Effector CD8-positive, alpha-beta T cell (primary cell): ENCODE results near the gene DHX35.

Experiments
- DNase-seq: peaks from one replicate; lab custom pipeline; 2025; lab: John Stamatoyannopoulos, UW

Gene DHX35

DNA sequence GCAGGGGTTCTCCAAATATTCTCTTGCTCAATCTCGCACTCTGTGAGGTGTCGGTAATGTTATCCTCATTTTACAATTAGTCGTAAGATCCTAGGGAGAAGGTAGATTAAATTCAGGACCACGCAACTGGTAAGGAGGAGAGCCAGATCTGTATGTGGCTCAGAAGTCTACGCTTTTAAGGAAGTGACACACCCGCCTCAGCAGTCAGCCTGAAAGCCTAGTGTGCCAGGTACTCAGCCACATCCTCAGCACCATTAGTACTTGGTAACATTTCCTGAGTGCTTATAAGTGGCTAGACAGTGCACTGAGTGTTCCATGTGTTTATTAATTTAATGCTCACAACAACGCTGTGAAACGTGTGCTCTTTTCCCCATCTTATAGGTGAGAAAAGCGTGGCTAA, 63.7 kb downstream of the DHX35 start:
- no peak for DNase-seq

DNA sequence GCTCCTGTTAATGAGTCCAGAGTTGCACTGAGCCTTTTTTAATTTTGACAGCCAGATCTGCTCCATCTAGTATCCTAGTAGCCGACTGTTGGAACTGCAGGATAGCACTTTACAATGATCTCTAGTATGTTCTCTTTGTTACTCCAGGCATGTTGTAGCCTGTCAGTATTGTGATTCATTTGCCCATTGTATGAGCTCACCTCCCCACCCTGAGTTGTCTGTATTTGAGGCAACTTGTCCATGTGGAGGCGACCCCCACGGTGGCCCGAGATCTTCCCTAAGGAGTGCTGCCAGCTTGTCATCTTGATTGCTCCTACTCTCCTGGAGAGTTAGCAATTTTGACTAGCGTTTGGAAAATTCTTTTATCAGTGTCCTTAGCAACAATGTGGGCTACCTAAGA, 67.2 kb downstream of the DHX35 start:
- DNase-seq, result no peak

- DNase-seq, result no peak
Observed at GRCh38 chr20:39032997-39033396, 70.9 kb downstream of the DHX35 start.

DNA sequence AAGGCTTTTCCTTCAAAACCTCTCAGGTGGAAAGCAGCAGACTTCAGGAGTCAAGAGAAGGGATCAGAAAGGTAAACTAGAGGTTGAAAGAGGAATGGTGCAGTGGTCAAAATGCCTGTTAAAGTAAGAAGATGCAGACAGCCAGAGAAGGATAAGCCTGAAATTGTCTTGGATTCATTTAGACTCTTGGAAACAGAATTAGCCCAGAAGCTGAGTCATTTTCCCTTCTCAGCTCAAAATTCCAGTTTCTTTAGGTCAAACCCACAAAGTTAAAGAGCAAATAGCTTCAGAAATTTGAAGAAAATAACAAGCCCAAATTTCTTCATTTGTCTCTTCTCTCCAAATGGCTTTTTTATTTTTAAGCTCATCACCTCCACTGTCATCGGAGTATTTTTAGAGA, 73.9 kb downstream of the DHX35 start:
- DNase-seq, result no peak

DNA sequence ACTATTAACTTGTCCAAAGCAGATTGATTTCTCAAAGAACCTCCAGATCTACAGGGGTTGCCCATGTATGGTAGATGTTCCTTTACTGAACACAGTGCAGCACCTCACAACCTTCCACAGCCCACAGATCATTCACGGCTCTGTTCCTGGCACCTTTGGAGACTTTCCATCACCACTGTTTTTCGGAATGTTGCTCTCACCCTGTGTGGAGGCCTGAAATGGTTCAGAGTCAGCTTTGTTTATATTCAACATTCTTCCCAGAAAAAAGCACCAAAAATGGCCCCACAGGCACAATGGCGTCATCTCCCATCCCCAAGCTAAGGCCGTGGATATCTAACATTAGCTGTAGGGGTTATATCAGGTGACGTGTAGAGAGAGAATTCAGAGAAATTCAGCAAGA, 74.7 kb downstream of the DHX35 start:
- DNase-seq, result no peak

- no peak for DNase-seq
Observed at GRCh38 chr20:39038047-39038446, 75.9 kb downstream of the DHX35 start.

DNA sequence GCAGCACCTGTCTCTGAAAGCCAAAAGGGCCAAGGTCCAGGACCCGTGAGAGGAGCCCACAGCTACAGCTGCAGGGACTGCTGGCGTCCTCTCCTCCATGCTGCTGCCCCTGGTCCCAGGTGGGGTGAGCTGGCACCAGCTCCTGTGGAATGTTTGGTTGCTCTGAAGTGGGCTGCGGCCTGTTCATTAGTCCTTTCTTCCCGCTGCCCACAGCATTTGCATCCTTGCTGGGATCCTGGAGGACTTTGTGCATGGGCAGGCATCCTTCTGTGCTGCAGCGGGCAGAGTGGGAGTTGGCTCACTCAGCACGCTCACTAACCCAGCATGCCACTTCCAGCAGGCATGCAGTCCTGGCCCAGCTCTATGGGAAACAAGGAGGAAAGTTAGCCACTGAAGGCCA, 76.4 kb downstream of the DHX35 start:
- no peak for DNase-seq

GRCh38 chr20:39039261-39039660, 77.1 kb downstream of the DHX35 start:
- no peak for DNase-seq

DNA sequence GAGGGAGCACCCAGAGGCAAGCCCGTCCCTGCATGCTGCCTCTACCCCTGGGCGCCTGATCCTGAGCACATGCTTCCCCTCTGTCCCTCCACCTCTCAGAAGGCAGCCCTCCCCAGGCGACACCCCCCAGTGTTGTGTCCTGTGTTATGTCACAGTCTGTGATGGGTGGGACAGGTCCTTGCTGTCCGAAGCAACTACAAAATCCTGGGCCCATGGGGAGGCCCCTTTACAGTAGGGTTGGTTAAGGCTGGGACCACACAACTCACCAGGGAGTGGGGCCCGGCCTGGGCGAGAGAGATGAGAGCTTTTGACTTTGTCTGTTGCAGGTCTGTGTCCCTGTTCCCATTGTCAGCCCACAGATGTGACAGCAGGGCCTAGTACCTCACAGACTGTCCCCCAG, 78.0 kb downstream of the DHX35 start:
- DNase-seq, result no peak

DNA sequence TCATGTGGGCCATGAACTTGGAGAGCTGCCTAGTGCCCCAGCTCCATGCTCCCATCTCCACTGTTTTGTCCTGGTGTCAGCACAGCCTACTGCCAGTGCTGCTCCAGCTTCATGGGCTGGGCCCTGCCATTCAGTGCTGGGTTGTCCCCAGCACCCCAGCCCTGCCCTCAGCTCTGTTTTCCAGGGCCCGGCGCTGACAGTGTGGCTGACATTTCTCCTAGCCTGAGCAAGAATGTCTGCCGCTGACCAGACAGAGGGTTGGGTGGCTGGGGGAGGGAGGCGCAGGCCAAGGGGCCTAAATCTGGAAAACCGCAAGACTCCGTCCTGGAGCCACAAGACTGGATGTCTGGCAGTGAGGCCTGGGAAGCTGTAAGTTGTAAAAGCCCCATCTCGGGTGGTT, 78.9 kb downstream of the DHX35 start:
- no peak for DNase-seq

- DNase-seq, result no peak
Observed at GRCh38 chr20:39042279-39043150, 80.4 kb downstream of the DHX35 start.

DNA sequence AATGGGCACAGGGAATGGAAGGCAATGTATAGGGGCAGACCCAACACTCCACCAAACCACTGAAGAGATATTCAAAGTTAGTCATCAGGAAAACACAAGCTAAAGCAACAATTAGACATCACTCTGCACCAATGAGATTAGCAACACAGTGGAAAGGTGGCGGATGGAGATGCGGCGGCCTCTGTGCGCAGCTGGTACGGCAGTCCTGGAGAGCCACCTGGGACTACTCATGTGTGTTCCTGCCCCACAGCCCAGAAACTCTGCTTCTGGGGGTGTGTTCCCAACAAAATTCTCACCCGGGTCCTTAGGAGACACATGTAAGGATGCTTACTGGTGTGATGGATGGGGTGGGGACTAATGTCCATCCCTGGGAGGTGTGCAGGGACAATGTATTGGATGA, 82.4 kb downstream of the DHX35 start:
- DNase-seq, result no peak

- DNase-seq, result no peak
Observed at GRCh38 chr20:39045676-39046075, 83.5 kb downstream of the DHX35 start.

- no peak for DNase-seq
Observed at GRCh38 chr20:39047417-39047985, 85.4 kb downstream of the DHX35 start.

DNA sequence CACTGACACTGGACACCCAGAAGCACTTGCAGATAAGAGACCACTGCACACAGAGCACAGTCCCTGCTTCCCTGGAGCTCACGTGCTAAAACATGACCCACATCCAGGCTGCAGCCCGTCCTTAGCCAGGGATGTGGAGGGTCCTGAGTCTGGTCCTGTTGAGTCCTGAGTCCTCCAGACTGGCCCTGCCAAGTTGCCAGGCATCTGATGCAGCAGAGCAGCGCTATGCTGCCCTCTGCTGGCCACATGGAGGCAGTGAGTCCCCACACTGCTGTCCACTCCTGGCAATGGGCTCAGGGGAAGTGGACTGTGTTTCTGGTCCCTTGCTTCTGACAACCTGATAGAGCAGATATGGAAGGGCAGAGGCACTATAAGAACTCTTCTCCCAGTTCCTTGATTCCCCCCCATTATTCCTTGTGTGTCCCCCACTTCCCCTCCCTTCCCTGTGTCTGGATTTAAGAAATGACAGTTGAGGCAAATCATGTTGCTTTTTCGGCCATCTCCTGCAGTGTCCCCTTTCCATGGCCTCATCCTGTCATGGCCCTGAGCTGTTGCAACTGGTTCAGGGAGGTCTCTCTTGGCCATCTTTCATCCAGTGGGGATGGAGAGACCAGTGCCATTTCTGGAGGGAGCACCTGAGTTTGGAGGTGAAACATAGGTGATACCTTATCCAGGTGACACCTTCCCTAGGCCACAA, 86.0 kb downstream of the DHX35 start:
- DNase-seq, result peak; percentile 46

DNA sequence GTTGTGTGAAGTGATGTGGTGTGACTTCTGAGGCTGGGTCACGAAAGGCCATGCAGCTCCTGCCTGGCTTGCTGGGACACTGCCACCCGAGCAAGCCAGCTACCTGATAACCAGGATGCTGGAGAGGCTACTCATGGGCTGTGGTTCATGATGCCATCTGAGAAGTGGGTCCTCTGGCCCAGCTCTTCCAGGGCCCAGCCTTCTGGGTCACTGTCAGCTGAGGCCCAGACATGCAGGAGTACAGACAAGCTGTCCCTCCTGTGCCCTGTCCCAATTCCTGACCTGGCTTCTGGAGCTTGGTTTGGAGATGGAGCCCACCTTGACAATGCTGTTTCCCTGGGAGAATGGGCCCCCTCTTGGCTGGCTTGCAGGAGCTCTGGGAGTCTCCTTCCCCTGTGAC, 87.0 kb downstream of the DHX35 start:
- DNase-seq, result no peak

DNA sequence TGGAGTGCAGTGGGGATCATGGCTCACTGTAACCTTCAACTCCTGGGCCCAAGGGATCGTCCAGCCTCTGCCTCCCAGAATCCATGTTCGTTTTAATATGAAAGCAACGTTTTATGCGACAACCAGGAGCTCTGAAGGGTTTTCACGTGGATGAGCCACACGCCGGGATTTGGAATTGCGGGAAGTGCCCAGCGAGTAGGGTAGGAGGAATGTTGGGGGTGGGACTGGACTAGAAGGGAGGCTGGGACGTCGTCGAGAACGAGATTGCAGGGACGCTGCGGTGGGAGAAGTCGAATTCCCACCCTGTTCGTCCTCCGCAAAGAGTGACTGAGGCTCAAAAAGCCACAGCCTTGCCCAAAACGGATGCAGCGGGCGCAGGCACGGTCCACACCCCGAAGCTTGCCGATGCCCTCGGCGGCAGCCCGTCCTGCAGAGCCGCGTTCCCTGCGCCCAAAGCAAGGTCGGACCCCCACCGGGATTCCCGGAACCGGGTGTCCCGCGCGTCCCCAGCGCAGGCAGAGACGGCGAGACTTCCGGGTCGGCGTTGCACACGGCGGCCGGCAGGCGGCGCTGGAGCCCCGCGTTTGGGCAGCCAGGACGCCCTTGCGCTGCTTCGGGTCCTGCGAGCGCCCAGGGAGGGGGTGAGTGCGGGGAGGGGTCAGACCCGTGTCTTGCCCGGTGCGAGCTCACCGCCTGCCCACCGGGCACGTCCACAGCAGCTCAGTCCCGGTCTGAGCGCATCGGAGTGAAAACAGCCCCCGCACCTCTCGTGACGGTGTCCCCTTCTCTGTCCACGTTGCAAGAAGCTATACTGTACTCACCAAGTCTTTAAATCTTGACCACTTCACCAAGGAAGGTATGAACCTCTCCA, 87.8 kb downstream of the DHX35 start:
- peak; percentile 68 for DNase-seq

GRCh38 chr20:39050555-39050902, 88.4 kb downstream of the DHX35 start:
- no peak for DNase-seq

GRCh38 chr20:39052676-39053075, 90.5 kb downstream of the DHX35 start:
- no peak for DNase-seq

- no peak for DNase-seq
Observed at GRCh38 chr20:39057143-39057542, 95.0 kb downstream of the DHX35 start.

DNA sequence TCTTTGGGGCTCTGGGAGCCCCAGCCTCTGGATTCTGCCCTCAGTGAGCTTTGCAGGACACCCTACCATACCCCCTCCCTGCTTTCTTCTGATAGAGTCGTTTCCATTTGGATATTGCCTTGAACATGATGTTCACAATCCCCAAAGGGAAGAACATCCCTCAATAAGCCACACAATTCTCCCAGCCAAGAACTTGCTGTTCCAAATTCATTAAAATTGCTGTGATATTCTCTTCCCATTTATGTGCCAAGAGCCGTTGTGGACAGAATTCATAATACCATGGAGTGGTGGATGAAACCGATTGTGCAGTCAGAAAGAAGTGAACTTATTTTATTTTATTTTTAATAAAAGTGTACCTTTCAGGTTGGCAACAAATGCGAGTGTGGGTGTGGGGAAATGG, 95.8 kb downstream of the DHX35 start:
- DNase-seq, result no peak

GRCh38 chr20:39059036-39059435, 96.9 kb downstream of the DHX35 start:
- no peak for DNase-seq
